ENCODE measurements around the gene EFNB3.

GRCh38 chr17:7742729-7743128, 37.7 kb downstream of the EFNB3 start:
- TF ChIP-seq EZH2 (IDR thresholded peaks at IDR 0.05; ENCODE audit: borderline replicate concordance, low read length) (no peak), CTCF (conservative IDR thresholded peaks at IDR 0.05 in 1 of 2, IDR thresholded peaks at IDR 0.05 in 1 of 2; ENCODE audit: extremely low read depth in 1 of 2, insufficient read depth in 1 of 2, low read depth in 1 of 2, low read length in 2 of 2) (no peak)
